Mammary epithelial cell (primary cell): Measurements from ENCODE around the gene DBH.

Experiments
- CTCF ChIP-seq, 2 donors: IDR thresholded peaks in 1 of 2; conservative IDR thresholded peaks in 1 of 2; 2 replicates each; pipeline ENCODE4 v1.5.1; 2011 to 2012; ENCODE audit warnings: inconsistent platforms in 2 of 2, low read length in 2 of 2, mild to moderate bottlenecking in 2 of 2, control low read depth in 1 of 2, low read depth in 1 of 2; ENCODE audit not compliant: insufficient read depth in 1 of 2; ENCODE audit errors: extremely low read depth in 1 of 2
- EZH2 ChIP-seq: IDR thresholded peaks from 2 replicates; pipeline ENCODE4 v1.6.1; 2012; ENCODE audit warnings: low read length, inconsistent platforms, borderline replicate concordance

DNA sequence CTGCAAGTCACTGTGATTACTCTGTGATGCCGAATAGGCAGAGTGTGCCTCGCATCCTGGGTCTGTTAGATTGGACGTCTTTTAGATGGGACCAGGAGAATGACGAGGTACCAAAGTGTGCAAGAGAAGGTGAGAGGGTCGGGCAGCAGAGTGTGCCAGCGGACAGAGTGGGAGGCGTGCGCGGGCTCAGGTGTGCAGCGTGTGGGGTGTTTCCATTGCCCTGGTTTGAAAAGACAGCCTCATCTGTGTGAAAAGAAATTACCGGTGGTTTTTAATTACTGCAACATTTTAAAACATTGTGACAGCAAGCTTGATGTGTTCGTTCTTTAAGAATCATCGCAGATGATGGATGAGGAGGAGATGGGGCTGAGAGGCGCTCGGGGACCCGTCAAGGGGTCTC is 22.7 kb upstream of the DBH start:
- no peak for TF ChIP-seq CTCF (conservative IDR thresholded peaks at IDR 0.05 in 1 of 2, IDR thresholded peaks at IDR 0.05 in 1 of 2; ENCODE audit: extremely low read depth in 1 of 2, insufficient read depth in 1 of 2, low read depth in 1 of 2, low read length in 2 of 2)
- no peak for TF ChIP-seq EZH2
